Hepatocyte (in vitro differentiated cells): ENCODE data around the gene BCAS3.

Experiments used
- CTCF ChIP-seq: fragments of 200-600 bp; sonication (generic); IDR thresholded peaks from 2 replicates; pipeline ENCODE4 v1.5.1; 2016; ENCODE audit warnings: antibody characterized with exemption, mild to moderate bottlenecking; ENCODE audit not compliant: poor library complexity
- EZH2 ChIP-seq: fragments of 200-600 bp; sonication (generic); IDR thresholded peaks from 2 replicates; pipeline ENCODE4 v1.6.1; 2016; ENCODE audit warnings: antibody characterized with exemption, mild to moderate bottlenecking, borderline replicate concordance

GRCh38 chr17:61408151-61409041, 730.7 kb downstream of the BCAS3 start:
- TF ChIP-seq CTCF: no peak
- no peak for TF ChIP-seq EZH2
